HG03045 (cell line): ENCODE measurements around the gene SMG6.
"Not testable (repeated sequence)": the region's sequence is repeated elsewhere in the genome, so short reads cannot be mapped to it uniquely, and the experiment has no call there.

ENCODE experiments used
- ATAC-seq: cut with Tn5 transposase; IDR thresholded peaks from one replicate; pipeline ENCODE4 v1.9.1; 2021; ENCODE audit warnings: mild to moderate bottlenecking, moderate library complexity; ENCODE audit not compliant: unreplicated experiment

The SMG6 gene

DNA sequence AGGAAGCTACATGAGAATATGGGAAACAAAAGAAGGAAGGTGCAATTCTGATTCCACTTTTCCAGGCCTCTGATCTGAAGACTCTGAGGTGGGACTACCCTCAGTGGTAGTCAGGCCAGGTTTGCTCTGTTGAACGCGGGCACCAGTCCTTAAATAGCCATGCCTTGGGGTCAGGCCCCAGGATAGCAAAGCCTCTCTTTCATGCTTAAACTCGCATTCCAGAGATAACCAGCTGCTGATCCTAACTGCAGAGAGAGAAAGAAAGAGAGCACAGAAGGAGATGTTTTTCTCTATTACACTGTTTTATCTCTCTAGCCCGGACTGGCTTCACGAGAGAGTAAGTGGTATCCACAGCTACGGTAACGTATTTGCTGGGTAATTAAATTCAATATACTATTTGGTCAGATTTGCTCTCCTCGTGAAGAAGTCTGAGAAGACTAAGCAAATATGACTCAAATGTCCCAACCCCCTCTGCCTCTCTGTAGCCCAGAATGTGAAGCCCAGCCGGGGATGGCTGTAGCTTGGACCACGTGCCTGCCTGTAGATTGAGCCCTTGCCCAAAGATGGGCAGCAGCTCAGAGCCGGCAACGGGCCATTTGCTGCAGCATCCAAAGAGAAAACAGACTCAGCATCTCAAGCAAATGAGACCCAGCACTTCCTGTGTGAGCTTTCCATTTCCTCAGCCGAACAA lies 122.2 kb downstream of the SMG6 start:
- no peak for ATAC-seq

DNA sequence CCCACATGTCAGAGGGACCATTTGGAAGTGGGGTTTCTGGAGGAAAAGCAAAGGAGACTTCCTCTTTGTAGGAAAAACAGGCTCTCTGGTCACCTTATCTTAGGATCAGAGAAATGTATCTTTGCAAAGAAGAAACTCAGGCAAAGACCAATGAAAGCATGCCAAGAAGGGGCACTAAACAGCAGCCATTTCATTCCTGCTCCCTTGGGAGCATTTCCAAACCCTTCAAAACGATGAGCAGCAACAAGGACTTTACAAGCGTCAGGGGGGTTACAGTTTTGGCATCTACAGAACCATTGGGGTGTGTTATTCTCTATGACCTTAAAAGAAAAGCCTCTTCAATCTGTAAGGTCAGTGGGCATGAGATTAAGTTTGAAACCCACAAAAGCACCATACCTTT lies 122.8 kb downstream of the SMG6 start:
- no peak for ATAC-seq

DNA sequence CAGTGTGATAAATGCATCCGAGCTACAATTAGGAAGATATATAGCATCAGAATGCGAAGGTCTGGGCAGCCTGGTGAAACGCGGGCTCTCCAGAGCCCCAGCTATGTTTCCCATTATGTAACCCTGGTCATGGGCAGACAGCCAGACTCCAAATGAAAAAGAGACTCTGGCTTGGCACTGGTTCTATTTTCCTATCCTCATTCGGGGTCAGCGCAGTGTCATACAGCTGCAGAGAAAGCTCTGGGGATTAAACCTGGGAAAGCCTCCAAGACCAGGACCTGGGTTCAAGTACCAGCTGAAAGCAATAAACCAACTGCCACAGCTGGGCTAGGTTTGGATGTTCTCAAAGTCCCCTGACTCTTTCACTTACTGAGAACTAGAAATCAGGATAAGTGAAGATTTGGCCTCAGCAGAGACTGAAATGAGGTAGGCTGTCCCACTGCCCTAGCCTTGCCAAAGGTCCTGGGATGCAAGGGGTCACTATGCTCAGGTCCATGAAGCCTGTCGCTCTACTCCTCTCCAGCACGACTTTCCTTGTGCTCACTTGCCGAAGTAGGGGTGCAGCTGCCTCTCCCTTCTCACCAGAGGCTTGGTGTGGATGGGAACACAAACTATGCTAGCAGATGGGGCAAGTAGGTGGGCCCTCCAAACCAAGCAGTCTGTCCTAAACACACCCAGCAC lies 123.8 kb downstream of the SMG6 start:
- ATAC-seq, result no peak

GRCh38 chr17:2178798-2179501 lies 124.6 kb downstream of the SMG6 start:
- no peak for ATAC-seq

DNA sequence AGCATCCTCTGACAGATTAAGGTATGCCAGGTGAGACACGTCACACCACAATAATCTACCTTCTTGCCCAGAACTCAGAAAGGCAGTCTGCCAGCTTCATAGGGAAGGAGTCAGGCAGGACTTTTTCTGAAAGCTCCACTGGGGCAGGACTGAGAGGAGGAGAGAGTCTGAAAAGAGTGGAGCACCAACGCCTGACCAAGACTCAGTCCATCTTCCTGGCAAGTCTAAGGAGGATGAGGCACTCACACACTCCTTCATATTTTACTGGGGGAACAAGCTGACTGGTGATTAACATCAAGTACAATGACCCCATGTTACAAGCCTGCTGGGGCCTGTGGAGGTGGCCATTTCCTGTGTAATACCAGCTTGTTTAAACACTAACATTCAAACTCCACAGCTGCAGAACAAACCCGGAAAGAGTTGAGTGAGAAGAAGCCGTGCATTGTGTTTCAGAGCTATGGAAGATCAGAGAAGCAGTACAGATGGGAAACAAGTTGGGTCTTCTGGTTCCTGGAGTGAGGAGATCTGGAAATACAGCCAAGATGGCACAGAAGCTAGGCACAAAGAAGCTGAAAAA lies 126.3 kb downstream of the SMG6 start:
- ATAC-seq, result no peak

- ATAC-seq, result no peak
These were observed 127.0 kb downstream of the SMG6 start for GRCh38 chr17:2176499-2177169.

GRCh38 chr17:2175294-2175628 lies 128.3 kb downstream of the SMG6 start:
- no peak for ATAC-seq

GRCh38 chr17:2174468-2175293 lies 128.9 kb downstream of the SMG6 start:
- no peak for ATAC-seq

- no peak for ATAC-seq
These were observed 129.6 kb downstream of the SMG6 start for GRCh38 chr17:2174014-2174413.

GRCh38 chr17:2172999-2173398 lies 130.6 kb downstream of the SMG6 start:
- ATAC-seq, result no peak

DNA sequence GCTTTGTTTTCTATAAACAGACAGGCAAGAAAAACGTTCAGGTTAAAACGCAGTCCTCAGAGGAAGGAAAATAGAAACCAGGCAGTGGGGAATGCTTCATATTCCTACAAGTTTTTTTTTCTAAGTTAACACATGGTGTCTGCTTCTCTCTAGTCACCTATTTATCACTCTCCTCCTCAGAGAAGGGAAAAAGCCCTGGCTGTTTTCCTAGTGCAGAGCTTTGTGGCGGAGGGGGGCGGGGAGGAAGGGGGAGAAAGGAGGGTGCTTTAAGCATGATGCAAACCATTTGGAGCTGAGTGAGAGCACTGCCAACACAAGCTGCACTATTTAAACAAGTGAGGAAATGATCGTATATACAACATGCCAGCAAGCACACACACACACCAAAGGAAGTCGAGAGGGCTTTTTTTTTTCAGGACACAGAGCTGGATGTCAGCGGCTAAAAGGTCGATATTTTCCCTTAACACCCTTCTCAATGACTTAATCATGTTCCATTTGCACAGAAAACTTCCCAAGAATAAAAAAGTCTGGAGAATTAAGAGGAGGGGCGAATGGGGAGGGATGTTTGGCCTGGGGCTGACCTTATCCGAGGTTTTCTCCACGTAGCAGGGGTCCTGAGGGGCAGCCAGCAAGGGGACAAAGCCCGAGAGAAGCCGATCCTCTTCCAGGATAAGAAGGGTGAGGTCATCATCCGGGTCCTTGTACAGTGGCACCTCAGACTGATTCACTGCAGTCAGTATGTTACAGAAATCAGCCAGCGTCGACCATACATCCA lies 131.3 kb downstream of the SMG6 start:
- no peak for ATAC-seq

DNA sequence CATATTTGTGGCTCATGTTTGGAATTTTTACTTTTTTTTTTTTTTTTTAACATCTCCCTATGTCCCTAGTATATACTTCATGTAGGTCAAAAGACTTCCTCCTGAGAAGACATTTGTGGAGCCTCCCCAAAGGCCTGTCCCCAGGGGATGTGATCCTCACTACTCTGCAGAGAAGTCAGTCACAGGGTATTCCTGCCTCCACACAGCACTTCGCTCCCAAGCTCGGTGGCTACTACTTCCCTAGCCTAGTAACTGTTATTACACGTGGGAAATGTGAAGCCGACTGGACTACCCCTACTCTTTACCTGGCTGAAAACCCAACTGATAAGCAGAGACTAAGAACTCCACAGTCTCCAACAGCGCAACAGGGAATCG lies 131.9 kb downstream of the SMG6 start:
- ATAC-seq, result no peak

DNA sequence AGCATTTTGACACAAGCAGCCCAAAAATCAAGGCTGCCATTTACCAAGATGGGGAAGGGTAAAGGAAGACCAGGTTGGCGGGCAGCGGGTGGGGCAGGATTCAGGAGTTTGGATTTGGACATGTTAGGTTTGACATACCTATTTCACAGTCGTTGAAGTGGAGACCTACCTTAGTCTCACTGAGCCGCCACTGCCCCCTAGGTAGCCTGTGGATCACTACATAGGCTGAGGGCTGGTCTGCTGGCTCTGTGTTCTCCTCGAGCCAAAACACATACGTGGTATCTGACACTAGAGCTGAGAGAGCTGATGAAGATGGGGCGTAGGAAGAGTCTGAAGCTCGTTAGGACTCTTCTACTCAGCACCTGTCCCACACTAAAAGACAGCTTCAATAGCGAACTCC lies 133.6 kb downstream of the SMG6 start:
- ATAC-seq, result no peak

DNA sequence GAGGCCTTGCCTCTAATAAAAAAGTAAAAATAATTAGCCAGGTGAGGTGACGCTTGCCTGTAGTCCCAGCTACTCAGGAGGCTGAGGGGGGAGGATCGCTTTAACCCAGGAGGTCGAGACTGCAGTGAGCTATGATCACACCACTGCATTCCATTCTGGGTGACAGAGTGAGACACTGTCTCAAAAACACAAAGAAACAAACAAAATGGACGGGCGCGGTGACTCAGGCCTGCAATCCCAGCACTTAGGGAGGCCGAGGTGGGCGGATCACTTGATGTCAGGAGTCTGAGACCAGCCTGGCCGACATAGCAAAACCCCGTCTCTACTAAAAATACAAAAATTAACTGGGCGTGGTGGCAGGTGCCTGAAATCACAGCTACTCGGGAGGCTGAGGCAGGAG lies 137.9 kb downstream of the SMG6 start:
- ATAC-seq, result not testable (repeated sequence)

DNA sequence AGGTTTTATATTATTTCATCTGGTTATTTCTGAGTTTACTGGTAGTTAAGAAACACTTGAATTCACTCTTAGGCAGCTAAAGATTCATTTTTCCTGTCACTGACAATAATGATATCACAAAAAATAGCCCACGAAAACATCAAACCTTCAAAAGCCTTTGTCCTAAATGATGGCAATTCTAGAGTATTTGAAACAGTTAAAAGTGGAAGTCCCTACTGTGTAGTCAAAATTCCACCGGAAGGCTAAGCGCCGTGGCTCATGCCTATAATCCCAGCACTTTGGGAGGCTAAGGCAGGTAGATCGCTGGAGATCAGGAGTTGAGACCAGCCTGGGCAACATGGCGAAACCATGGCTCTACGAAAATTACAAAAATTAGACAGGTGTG lies 145.2 kb downstream of the SMG6 start:
- no peak for ATAC-seq

GRCh38 chr17:2157675-2158395 lies 145.8 kb downstream of the SMG6 start:
- no peak for ATAC-seq

GRCh38 chr17:2157081-2157480 lies 146.5 kb downstream of the SMG6 start:
- ATAC-seq, result no peak

DNA sequence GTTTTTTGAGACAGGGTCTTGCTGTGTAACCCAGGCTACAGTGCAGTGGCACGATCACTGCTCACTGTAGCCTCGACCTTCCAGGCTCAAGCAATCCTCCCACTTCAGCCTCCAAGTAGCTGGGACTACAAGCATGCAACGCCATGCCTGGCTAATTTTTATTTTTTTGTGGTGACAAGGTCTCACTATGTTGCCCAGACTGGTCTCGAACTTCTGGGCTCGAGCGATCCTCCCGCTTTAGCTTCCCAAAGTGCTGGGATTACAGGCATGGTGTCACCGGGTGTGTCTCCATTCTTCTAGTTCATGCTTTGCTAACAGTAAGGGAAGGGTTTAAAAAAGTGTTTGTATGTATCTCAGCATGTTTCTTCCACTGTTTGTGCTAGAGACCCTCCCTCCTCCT lies 146.9 kb downstream of the SMG6 start:
- ATAC-seq, result no peak

- ATAC-seq, result no peak
These were observed 148.0 kb downstream of the SMG6 start for GRCh38 chr17:2155573-2155972.
